ENCODE measurements around the gene MT4. TPM values are rescaled to one million over a fixed set of nuclear protein-coding genes. Genes with fewer than 3 reads are reported as not detected.

Gene MT4
- total and polyA plus RNA-seq, 2 experiments from 2014 or later: not detected

DNA sequence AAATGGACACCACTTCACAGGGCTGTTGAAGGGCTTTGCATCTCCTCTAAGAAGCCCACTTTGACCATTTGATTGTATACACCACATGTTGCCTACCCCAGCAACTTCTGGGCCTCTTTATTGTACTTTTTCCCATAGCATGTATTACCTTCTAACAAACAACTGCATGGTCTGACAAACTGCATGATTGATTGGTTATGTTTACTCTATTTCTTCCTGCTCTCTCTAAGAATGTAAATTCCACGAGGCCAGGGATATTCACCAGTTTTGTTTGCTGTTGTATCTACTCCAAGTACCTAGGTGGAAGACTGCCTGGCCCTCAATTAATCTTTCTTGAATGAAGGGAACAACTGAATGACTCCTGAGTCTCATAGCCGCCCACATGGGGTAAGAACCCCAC lies 22.8 kb upstream of the MT4 start:
- TF ChIP-seq EZH2phosphoT487 (IDR thresholded peaks at IDR 0.05; ENCODE audit: insufficient read depth, low read depth): no peak
- no peak for TF ChIP-seq EZH2 (IDR thresholded peaks at IDR 0.05; ENCODE audit: insufficient read depth, poor library complexity, severe bottlenecking)
- no peak overlapping the region for H3K4me3 ChIP-seq
- no peaks in the 10 kb centered on the region for H4K20me1 ChIP-seq (ENCODE audit: insufficient read depth)
- no peaks in the 10 kb centered on the region for H3K79me2 ChIP-seq (ENCODE audit: insufficient read depth)
- no peak overlapping the region for H3K4me2 ChIP-seq (ENCODE audit: unreplicated experiment)
- in situ Hi-C loops (cut with MboI): no loop called here
- no peak overlapping the region for H3K9ac ChIP-seq
- no peak overlapping the region for H3K27ac ChIP-seq
- no peaks in the 10 kb centered on the region for H3K36me3 ChIP-seq (ENCODE audit: low read depth)
- H3K9me3 ChIP-seq (ENCODE audit: low read depth): no peaks in the 10 kb centered on the region
- no peak for DNase-seq
- peaks cover 2% of the 10 kb centered on the region; the same call in 1 of the 2 replicates for H3F3A ChIP-seq (ENCODE audit: insufficient read depth)
- no peaks in the 10 kb centered on the region for H3K27me3 ChIP-seq (replicated peaks; ENCODE audit: insufficient read depth)
- no peaks in the 10 kb centered on the region for H3K9me2 ChIP-seq (ENCODE audit: insufficient read depth)
- 28 to 63% methylated on average over 1 to 2 of the region's 2 CpGs for WGBS, 2 experiments (ENCODE audit: low coverage in 1 of 2, low lambda C conversion rate in 2 of 2, missing lambda C conversion rate in 2 of 2)
- no peaks in the 10 kb centered on the region for H3K4me1 ChIP-seq (ENCODE audit: insufficient read depth)
- no peak overlapping the region for H2AFZ ChIP-seq

GRCh38 chr16:56547120-56547948 lies 17.5 kb upstream of the MT4 start:
- Histone ChIP-seq H3K4me1 (ENCODE audit: insufficient read depth) (peaks cover 12% of the 10 kb centered on the region), H3K9me2 (ENCODE audit: insufficient read depth) (no peaks in the 10 kb centered on the region), H3K27me3 (replicated peaks; ENCODE audit: insufficient read depth) (no peaks in the 10 kb centered on the region), H2AFZ (peak overlapping the region; percentile 53), H3K4me2 (ENCODE audit: unreplicated experiment) (no peak overlapping the region), H3K9ac (no peak overlapping the region), H3F3A (ENCODE audit: insufficient read depth) (peaks cover 19% of the 10 kb centered on the region), H3K27ac (no peak overlapping the region), H4K20me1 (ENCODE audit: insufficient read depth) (no peaks in the 10 kb centered on the region), H3K9me3 (ENCODE audit: low read depth) (no peaks in the 10 kb centered on the region), H3K79me2 (ENCODE audit: insufficient read depth) (no peaks in the 10 kb centered on the region), H3K4me3 (no peak overlapping the region), H3K36me3 (ENCODE audit: low read depth) (no peaks in the 10 kb centered on the region)
- TF ChIP-seq EZH2 (IDR thresholded peaks at IDR 0.05; ENCODE audit: insufficient read depth, poor library complexity, severe bottlenecking): no peak
- TF ChIP-seq EZH2phosphoT487 (IDR thresholded peaks at IDR 0.05; ENCODE audit: insufficient read depth, low read depth): no peak
- DNase-seq: peak; percentile 46
- in situ Hi-C loops (cut with MboI): no loop called here
- 32% methylated on average over 12 of the region's 12 CpGs for WGBS, 2 experiments (ENCODE audit: low coverage in 1 of 2, low lambda C conversion rate in 2 of 2, missing lambda C conversion rate in 2 of 2)

DNA sequence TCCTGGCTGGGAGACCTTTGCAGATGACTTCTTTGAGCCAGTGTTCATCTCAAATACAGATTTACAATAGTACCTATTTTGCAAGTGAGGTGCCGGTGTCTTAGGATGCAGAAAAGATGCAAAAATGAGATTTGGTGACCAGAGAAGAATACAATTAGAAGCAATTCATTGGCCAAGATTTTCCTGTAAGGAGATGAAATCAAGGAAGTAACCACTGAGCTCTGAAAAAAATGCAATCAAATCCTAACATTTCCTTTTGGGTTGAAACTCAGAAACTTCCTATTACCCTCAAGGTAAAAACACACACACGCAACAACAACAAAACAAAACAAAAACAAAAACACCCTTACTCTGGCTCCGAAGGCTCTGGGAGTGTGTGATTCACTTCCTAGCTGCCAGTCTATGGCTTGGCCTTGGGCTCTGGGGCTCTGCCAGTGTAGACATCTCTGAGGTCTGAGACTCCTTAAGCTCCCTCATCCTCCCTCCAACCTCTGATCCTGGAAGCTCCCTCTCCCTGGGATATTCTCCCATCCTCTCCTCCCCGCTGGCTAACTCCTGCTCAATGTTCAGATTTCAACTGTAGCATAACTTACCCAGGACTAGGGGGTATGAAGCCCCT lies 16.8 kb upstream of the MT4 start:
- H3F3A ChIP-seq (ENCODE audit: insufficient read depth): peaks cover 19% of the 10 kb centered on the region
- H3K4me2 ChIP-seq (ENCODE audit: unreplicated experiment): no peak overlapping the region
- peaks cover 12% of the 10 kb centered on the region for H3K4me1 ChIP-seq (ENCODE audit: insufficient read depth)
- peak; percentile 30 for DNase-seq
- no peaks in the 10 kb centered on the region for H3K27me3 ChIP-seq (replicated peaks; ENCODE audit: insufficient read depth)
- TF ChIP-seq EZH2phosphoT487 (IDR thresholded peaks at IDR 0.05; ENCODE audit: insufficient read depth, low read depth) (no peak), EZH2 (IDR thresholded peaks at IDR 0.05; ENCODE audit: insufficient read depth, poor library complexity, severe bottlenecking) (no peak)
- H4K20me1 ChIP-seq (ENCODE audit: insufficient read depth): no peaks in the 10 kb centered on the region
- H2AFZ ChIP-seq: no peak overlapping the region
- H3K4me3 ChIP-seq: no peak overlapping the region
- WGBS, 2 experiments (ENCODE audit: low coverage in 1 of 2, low lambda C conversion rate in 2 of 2, missing lambda C conversion rate in 2 of 2): 78 to 86% methylated on average over 4 of the region's 4 CpGs
- H3K79me2 ChIP-seq (ENCODE audit: insufficient read depth): no peaks in the 10 kb centered on the region
- no peaks in the 10 kb centered on the region for H3K36me3 ChIP-seq (ENCODE audit: low read depth)
- no peaks in the 10 kb centered on the region for H3K9me3 ChIP-seq (ENCODE audit: low read depth)
- H3K9ac ChIP-seq: no peak overlapping the region
- H3K9me2 ChIP-seq (ENCODE audit: insufficient read depth): no peaks in the 10 kb centered on the region
- in situ Hi-C loops (cut with MboI): no loop called here
- H3K27ac ChIP-seq: no peak overlapping the region

DNA sequence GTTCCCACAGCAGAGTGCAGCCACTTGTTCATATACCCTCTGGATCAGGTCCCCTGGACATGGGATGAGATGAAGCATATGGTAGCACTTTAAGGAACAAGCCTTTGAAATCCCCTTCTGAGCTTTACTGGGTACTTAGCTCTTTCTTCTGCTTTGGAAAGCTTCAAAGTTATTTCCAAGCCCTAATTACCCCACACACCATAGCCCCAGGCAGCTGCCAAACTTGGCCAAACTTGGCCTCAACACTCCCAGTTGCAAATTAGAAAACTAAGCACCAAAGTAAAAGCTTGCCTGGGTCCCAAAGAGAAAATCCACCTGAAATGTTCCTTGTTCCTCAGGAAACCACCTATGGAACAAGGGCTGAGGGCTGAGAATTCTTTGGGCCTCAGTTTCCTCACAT lies 15.7 kb upstream of the MT4 start:
- Histone ChIP-seq H3K27ac (no peak overlapping the region), H3K4me1 (ENCODE audit: insufficient read depth) (peaks cover 12% of the 10 kb centered on the region), H3K4me3 (no peak overlapping the region), H3K36me3 (ENCODE audit: low read depth) (no peaks in the 10 kb centered on the region), H3K4me2 (ENCODE audit: unreplicated experiment) (no peak overlapping the region), H3K9me3 (ENCODE audit: low read depth) (no peaks in the 10 kb centered on the region), H4K20me1 (ENCODE audit: insufficient read depth) (no peaks in the 10 kb centered on the region), H2AFZ (no peak overlapping the region), H3K79me2 (ENCODE audit: insufficient read depth) (no peaks in the 10 kb centered on the region), H3F3A (ENCODE audit: insufficient read depth) (peaks cover 19% of the 10 kb centered on the region), H3K9ac (no peak overlapping the region), H3K9me2 (ENCODE audit: insufficient read depth) (no peaks in the 10 kb centered on the region), H3K27me3 (replicated peaks; ENCODE audit: insufficient read depth) (no peaks in the 10 kb centered on the region)
- in situ Hi-C loops (cut with MboI): no loop called here
- TF ChIP-seq EZH2 (IDR thresholded peaks at IDR 0.05; ENCODE audit: insufficient read depth, poor library complexity, severe bottlenecking) (no peak), EZH2phosphoT487 (IDR thresholded peaks at IDR 0.05; ENCODE audit: insufficient read depth, low read depth) (no peak)
- no peak for DNase-seq
